OCI-LY7 (cell line): ENCODE measurements around the gene PCBD2. TPM values are rescaled to one million over a fixed set of nuclear protein-coding genes. Genes with fewer than 3 reads are reported as not detected.

Experiments
- BruUV-seq: library from RNA; stranded (reverse); fragments of 400-500 nt; replicated peaks from 2 replicates; lab custom pipeline; 2021; lab: Mats Ljungman, UMichigan
- CTCF ChIA-PET: fragments of 300-600 bp; sonication (Branson Sonifier 250); formaldehyde crosslinking; loops from one replicate; lab custom pipeline; 2022; ENCODE audit warnings: antibody characterized with exemption; ENCODE audit not compliant: unreplicated experiment; lab: Charles Lee
- POLR2A ChIA-PET: fragments of 300-600 bp; sonication (Branson Sonifier 250); formaldehyde crosslinking; loops from one replicate; lab custom pipeline; 2022; ENCODE audit warnings: antibody characterized with exemption; lab: Charles Lee
- DNase-seq: peaks from one replicate; pipeline ENCODE4 v3.0.0-alpha.2; 2015; ENCODE audit warnings: low spot score
- H2AFZ ChIP-seq: fragments of 200-600 bp; sonication (generic), shearing (Covaris generic); 2 replicates; pipeline ENCODE4 v1.6.1; 2014; ENCODE audit warnings: mild to moderate bottlenecking, antibody characterized with exemption, low read length, moderate library complexity
- H3K27ac ChIP-seq: fragments of 200-600 bp; sonication (generic); 2 replicates; pipeline ENCODE4 v1.5.1; 2014; ENCODE audit warnings: mixed run types, low read depth, mild to moderate bottlenecking, moderate library complexity, low read length, inconsistent platforms; ENCODE audit not compliant: poor library complexity, severe bottlenecking
- H3K36me3 ChIP-seq: fragments of 200-600 bp; sonication (generic); 2 replicates; pipeline ENCODE4 v1.6.1; 2014; ENCODE audit warnings: mild to moderate bottlenecking, antibody characterized with exemption, low read length, moderate library complexity, mixed read lengths; ENCODE audit not compliant: insufficient read depth
- H3K4me1 ChIP-seq: fragments of 200-600 bp; sonication (generic); 2 replicates; pipeline ENCODE4 v1.5.1; 2014; ENCODE audit warnings: mild to moderate bottlenecking, low read length; ENCODE audit not compliant: insufficient read depth, poor library complexity, severe bottlenecking
- H3K4me2 ChIP-seq: fragments of 200-600 bp; sonication (generic); 2 replicates; pipeline ENCODE4 v1.6.1; 2014; ENCODE audit warnings: mild to moderate bottlenecking, low read length
- H3K4me3 ChIP-seq: fragments of 200-600 bp; sonication (generic); 2 replicates; pipeline ENCODE4 v1.5.1; 2014; ENCODE audit warnings: mild to moderate bottlenecking, low read depth, low read length; ENCODE audit not compliant: poor library complexity, severe bottlenecking
- H3K79me2 ChIP-seq: fragments of 200-600 bp; sonication (generic); 2 replicates; pipeline ENCODE4 v1.6.1; 2016; ENCODE audit warnings: low read depth, mild to moderate bottlenecking, low read length, moderate library complexity, mixed read lengths; ENCODE audit not compliant: insufficient read depth
- H3K9me2 ChIP-seq: fragments of 200-600 bp; sonication (generic); 2 replicates; pipeline ENCODE4 v1.6.1; 2016; ENCODE audit warnings: mild to moderate bottlenecking, low read length, mixed read lengths; ENCODE audit not compliant: insufficient read depth
- H3K9me3 ChIP-seq: fragments of 200-600 bp; sonication (generic); 2 replicates; pipeline ENCODE4 v1.6.1; 2014; ENCODE audit warnings: mild to moderate bottlenecking, mixed run types, low read length, mixed read lengths
- H4K20me1 ChIP-seq: fragments of 200-600 bp; sonication (generic); 2 replicates; pipeline ENCODE4 v1.6.1; 2014; ENCODE audit warnings: mild to moderate bottlenecking, antibody characterized with exemption, low read length, moderate library complexity, mixed read lengths; ENCODE audit not compliant: insufficient read depth
- CTCF ChIP-seq: fragments of 200-600 bp; sonication (generic); conservative IDR thresholded peaks from 2 replicates; pipeline ENCODE4 v1.5.1; 2014; ENCODE audit warnings: mild to moderate bottlenecking, antibody characterized with exemption, low read length, moderate library complexity, mixed read lengths
- EZH2phosphoT487 ChIP-seq: fragments of 200-600 bp; sonication (generic); IDR thresholded peaks from 2 replicates; pipeline ENCODE4 v1.6.1; 2018; ENCODE audit warnings: low read depth, borderline replicate concordance, mild to moderate bottlenecking, mixed run types, antibody characterized with exemption, low read length, moderate library complexity, mixed read lengths
- intact Hi-C: fragments of 100-400 bp; cut with micrococcal nuclease; formaldehyde crosslinking; loops from one replicate; pipeline ENCODE4 v1.10.0; 2022; ENCODE audit not compliant: unreplicated experiment
- total RNA-seq, 2 experiments: library from RNA; depleted of rRNA in 1 of 2; stranded (reverse); fragments of >200 nt in 1 of 2; shearing (Covaris generic) in 1 of 2; gene quantifications; 2 replicates each; pipeline ENCODE4 v1.2.3, GENCODE V29; 2014 to 2022

Gene PCBD2
- total RNA-seq, 2 experiments from 2014 or later, result 12.2 to 34.3 TPM

- TF ChIP-seq CTCF, result no peak
- no peak for TF ChIP-seq EZH2phosphoT487
- H4K20me1 ChIP-seq, result no peaks in the 10 kb centered on the region
- no peak for DNase-seq
- H3K9me2 ChIP-seq, result no peaks in the 10 kb centered on the region
- intact Hi-C loops, result no loop called here
- no peak overlapping the region for H3K4me2 ChIP-seq
- no TSS peak for BruUV-seq
- H3K36me3 ChIP-seq, result peaks cover 46% of the 10 kb centered on the region; the same call in 1 of the 2 replicates
- H3K9me3 ChIP-seq, result no peaks in the 10 kb centered on the region
- H3K79me2 ChIP-seq, result no peaks in the 10 kb centered on the region
- no peak overlapping the region for H3K27ac ChIP-seq
- CTCF ChIA-PET, result no interaction called here
- no peaks in the 10 kb centered on the region for H3K4me1 ChIP-seq
- H2AFZ ChIP-seq, result no peak overlapping the region
- POLR2A ChIA-PET, result no interaction called here
- H3K4me3 ChIP-seq, result no peak overlapping the region
Measured at GRCh38 chr5:134935711-134936602, 31.0 kb downstream of the PCBD2 start.

- Histone ChIP-seq H3K9me2 (no peaks in the 10 kb centered on the region), H3K79me2 (no peaks in the 10 kb centered on the region), H3K36me3 (peaks cover 34% of the 10 kb centered on the region; the same call in 1 of the 2 replicates), H3K9me3 (no peaks in the 10 kb centered on the region), H2AFZ (no peak overlapping the region), H3K4me1 (no peaks in the 10 kb centered on the region), H3K4me3 (no peak overlapping the region), H3K4me2 (no peak overlapping the region), H4K20me1 (no peaks in the 10 kb centered on the region), H3K27ac (no peak overlapping the region)
- TF ChIP-seq EZH2phosphoT487, result no peak
- TF ChIP-seq CTCF, result no peak
- ChIA-PET CTCF (no interaction called here), POLR2A (interaction anchor here (0.7 kb wide), 1 partner anchor 388 kb away, joined by 3 read pairs; no protein-coding TSS in a partner anchor)
- no TSS peak for BruUV-seq
- intact Hi-C loops, result no loop called here
- no peak for DNase-seq
Measured at GRCh38 chr5:134937526-134937925, 32.6 kb downstream of the PCBD2 start.

DNA sequence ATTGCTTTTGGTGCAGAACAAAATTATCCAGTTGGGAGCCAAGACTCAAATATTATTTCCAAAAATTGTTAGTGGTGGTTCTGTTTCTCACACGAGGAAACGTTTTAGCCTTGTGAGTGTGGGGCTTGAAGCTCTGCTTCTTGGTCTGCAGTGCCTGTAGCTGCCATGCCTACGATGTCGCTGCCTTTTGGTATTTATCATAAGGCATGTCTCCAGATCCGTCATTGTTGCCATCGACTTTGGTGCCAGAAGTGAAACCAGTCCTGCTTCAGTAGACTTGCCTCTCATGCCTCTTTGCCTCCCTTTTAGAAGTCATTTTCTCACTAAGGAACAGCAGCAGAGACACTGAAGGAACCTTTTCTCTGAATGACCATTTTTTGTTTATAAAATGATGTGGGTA lies 33.1 kb downstream of the PCBD2 start:
- no peaks in the 10 kb centered on the region for H3K9me2 ChIP-seq
- no peak overlapping the region for H3K4me3 ChIP-seq
- H3K4me2 ChIP-seq, result no peak overlapping the region
- CTCF ChIA-PET, result no interaction called here
- POLR2A ChIA-PET, result interaction anchor here (0.6 kb wide), 1 partner anchor 10 kb away, joined by 3 read pairs; no protein-coding TSS in a partner anchor
- H3K4me1 ChIP-seq, result no peaks in the 10 kb centered on the region
- DNase-seq, result no peak
- H3K36me3 ChIP-seq, result peaks cover 29% of the 10 kb centered on the region; the same call in 1 of the 2 replicates
- H3K79me2 ChIP-seq, result no peaks in the 10 kb centered on the region
- no peaks in the 10 kb centered on the region for H3K9me3 ChIP-seq
- H2AFZ ChIP-seq, result no peak overlapping the region
- BruUV-seq, result no TSS peak
- TF ChIP-seq EZH2phosphoT487 (no peak), CTCF (no peak)
- H4K20me1 ChIP-seq, result no peaks in the 10 kb centered on the region
- H3K27ac ChIP-seq, result no peak overlapping the region
- intact Hi-C loops, result no loop called here
